ENCODE results near the gene COL26A1. TPM values are rescaled to one million over a fixed set of nuclear protein-coding genes. Genes with fewer than 3 reads are reported as not detected.

The COL26A1 gene
- total RNA-seq, 1 donor from 2014 or later = 155 TPM

GRCh38 chr7:101330011-101330484, 32.6 kb upstream of the COL26A1 start:
- Mint-ChIP-seq H3K36me3 (ENCODE audit: low read depth) (no peaks in the 10 kb centered on the region), H3K4me3 (ENCODE audit: unreplicated experiment) (no peak overlapping the region), H3K27ac (ENCODE audit: unreplicated experiment) (no peak overlapping the region), H3K4me1 (ENCODE audit: low read depth) (no peaks in the 10 kb centered on the region), H3K27me3 (ENCODE audit: low read depth) (no peaks in the 10 kb centered on the region), H3K9me3 (ENCODE audit: low read depth) (no peaks in the 10 kb centered on the region)
- DNase-seq (ENCODE audit: low spot score) = no peak
- no peak for TF ChIP-seq CTCF (IDR thresholded peaks at IDR 0.05)

GRCh38 chr7:101332026-101332425, 30.6 kb upstream of the COL26A1 start:
- Mint-ChIP-seq H3K36me3 (ENCODE audit: low read depth) (no peaks in the 10 kb centered on the region), H3K4me1 (ENCODE audit: low read depth) (no peaks in the 10 kb centered on the region), H3K27ac (ENCODE audit: unreplicated experiment) (no peak overlapping the region), H3K27me3 (ENCODE audit: low read depth) (peaks cover 4% of the 10 kb centered on the region), H3K4me3 (ENCODE audit: unreplicated experiment) (no peak overlapping the region), H3K9me3 (ENCODE audit: low read depth) (no peaks in the 10 kb centered on the region)
- no peak for TF ChIP-seq CTCF (IDR thresholded peaks at IDR 0.05)
- DNase-seq (ENCODE audit: low spot score) = no peak

GRCh38 chr7:101333912-101334311, 28.8 kb upstream of the COL26A1 start:
- no peaks in the 10 kb centered on the region for H3K4me1 Mint-ChIP-seq (ENCODE audit: low read depth)
- no peak for DNase-seq (ENCODE audit: low spot score)
- H3K27me3 Mint-ChIP-seq (ENCODE audit: low read depth) = peaks cover 4% of the 10 kb centered on the region
- no peak overlapping the region for H3K27ac Mint-ChIP-seq (ENCODE audit: unreplicated experiment)
- no peaks in the 10 kb centered on the region for H3K36me3 Mint-ChIP-seq (ENCODE audit: low read depth)
- no peaks in the 10 kb centered on the region for H3K9me3 Mint-ChIP-seq (ENCODE audit: low read depth)
- no peak for TF ChIP-seq CTCF (IDR thresholded peaks at IDR 0.05)
- H3K4me3 Mint-ChIP-seq (ENCODE audit: unreplicated experiment) = no peak overlapping the region

GRCh38 chr7:101340379-101340778, 22.3 kb upstream of the COL26A1 start:
- Mint-ChIP-seq H3K27me3 (ENCODE audit: low read depth) (peaks cover 4% of the 10 kb centered on the region), H3K4me3 (ENCODE audit: unreplicated experiment) (no peak overlapping the region), H3K36me3 (ENCODE audit: low read depth) (no peaks in the 10 kb centered on the region), H3K9me3 (ENCODE audit: low read depth) (no peaks in the 10 kb centered on the region), H3K27ac (ENCODE audit: unreplicated experiment) (no peak overlapping the region), H3K4me1 (ENCODE audit: low read depth) (no peaks in the 10 kb centered on the region)
- TF ChIP-seq CTCF (IDR thresholded peaks at IDR 0.05) = no peak
- DNase-seq (ENCODE audit: low spot score) = no peak

GRCh38 chr7:101342892-101343291, 19.8 kb upstream of the COL26A1 start:
- no peak for TF ChIP-seq CTCF (IDR thresholded peaks at IDR 0.05)
- Mint-ChIP-seq H3K27me3 (ENCODE audit: low read depth) (no peaks in the 10 kb centered on the region), H3K36me3 (ENCODE audit: low read depth) (no peaks in the 10 kb centered on the region), H3K4me1 (ENCODE audit: low read depth) (no peaks in the 10 kb centered on the region), H3K27ac (ENCODE audit: unreplicated experiment) (no peak overlapping the region), H3K9me3 (ENCODE audit: low read depth) (no peaks in the 10 kb centered on the region), H3K4me3 (ENCODE audit: unreplicated experiment) (no peak overlapping the region)
- DNase-seq (ENCODE audit: low spot score) = no peak
